HCT116 (cell line): Measurements from ENCODE around the gene DACT3. TPM values are rescaled to one million over a fixed set of nuclear protein-coding genes. Genes with fewer than 3 reads are reported as not detected.

Experiments
- ATAC-seq: fragments of 200-7000 bp; cut with Tn5 transposase; 2 replicates; pipeline ENCODE4 v1.9.1; 2020; ENCODE audit warnings: mild to moderate bottlenecking, moderate library complexity
- BruUV-seq: library from RNA; stranded (reverse); fragments of 400-500 nt; replicated peaks from 2 replicates; lab custom pipeline; 2021; lab: Mats Ljungman, UMichigan
- CTCF ChIA-PET: fragments of 300-600 bp; sonication (Branson Sonifier 250); formaldehyde crosslinking; loops from one replicate; lab custom pipeline; 2021; ENCODE audit warnings: antibody characterized with exemption; lab: Charles Lee
- POLR2A ChIA-PET: fragments of 300-600, 350-600 bp; sonication (Branson Sonifier 250); formaldehyde crosslinking; loops from one replicate; lab custom pipeline; 2021; ENCODE audit warnings: antibody characterized with exemption; lab: Charles Lee
- RAD21 ChIA-PET, 2 experiments: fragments of 300-600 bp; sonication (Branson Sonifier 250); formaldehyde crosslinking; loops; one replicate each; lab custom pipeline; 2023; ENCODE audit warnings: low total read pairs in 2 of 2; ENCODE audit not compliant: uncharacterized antibody in 2 of 2, unreplicated experiment in 2 of 2, low non-redundant PET in 1 of 2; lab: Charles Lee
- DNase-seq: peaks from one replicate; pipeline ENCODE4 v3.0.0-alpha.2; 2010; ENCODE audit warnings: low read depth, low spot score
- H2AFZ ChIP-seq: fragments of 200-600 bp; shearing (Covaris generic), sonication (generic); 2 replicates; pipeline ENCODE4 v1.6.1; 2017; ENCODE audit warnings: low read depth, mixed run types, mixed read lengths, antibody characterized with exemption, low read length; ENCODE audit not compliant: poor library complexity, severe bottlenecking
- H3K27ac ChIP-seq: 2 replicates; pipeline ENCODE4 v1.5.1; 2012; ENCODE audit warnings: low read depth, low read length
- H3K27me3 ChIP-seq: fragments of 200-600 bp; sonication (generic); 2 replicates; pipeline ENCODE4 v1.6.1; 2016; ENCODE audit warnings: mixed run types, low read length, mixed read lengths; ENCODE audit not compliant: insufficient read depth
- H3K36me3 ChIP-seq, 2 experiments: fragments of 200-500 bp in 1 of 2; fragments of 200-600 bp in 1 of 2; sonication (Bioruptor generic) in 1 of 2; sonication (generic) in 1 of 2; 2 replicates each; pipeline versions ENCODE4 v1.5.1 to v1.6.1; 2014 to 2016; ENCODE audit warnings: low read length in 2 of 2, inconsistent platforms in 1 of 2, mixed read lengths in 1 of 2, mixed run types in 1 of 2; ENCODE audit not compliant: insufficient read depth in 2 of 2, control insufficient read depth in 1 of 2
- H3K4me1 ChIP-seq, 2 experiments: fragments of 200-600 bp in 1 of 2; sonication (generic) in 1 of 2; 2 replicates each; pipeline versions ENCODE4 v1.5.1 to v1.6.1; 2012 to 2017; ENCODE audit warnings: low read length in 2 of 2, inconsistent platforms in 1 of 2, mild to moderate bottlenecking in 1 of 2, mixed read lengths in 1 of 2, mixed run types in 1 of 2, moderate library complexity in 1 of 2; ENCODE audit not compliant: insufficient read depth in 2 of 2, control insufficient read depth in 1 of 2
- H3K4me2 ChIP-seq: fragments of 200-600 bp; sonication (generic); 2 replicates; pipeline ENCODE4 v1.6.1; 2017; ENCODE audit warnings: mixed run types, low read length, mixed read lengths
- H3K4me3 ChIP-seq, 2 experiments: fragments of 200-600 bp in 1 of 2; sonication (generic) in 1 of 2; replicated peaks in 1 of 2; 2 replicates each; pipeline ENCODE4 v1.5.1; 2011 to 2016; ENCODE audit warnings: low read length in 2 of 2, control low read depth in 1 of 2, low read depth in 1 of 2, mild to moderate bottlenecking in 1 of 2, mixed read lengths in 1 of 2, mixed run types in 1 of 2
- H3K79me2 ChIP-seq: fragments of 200-600 bp; sonication (generic); 2 replicates; pipeline ENCODE4 v1.6.1; 2017; ENCODE audit warnings: mild to moderate bottlenecking, mixed run types, low read length, moderate library complexity, mixed read lengths; ENCODE audit not compliant: insufficient read depth
- H3K9ac ChIP-seq: fragments of 200-600 bp; sonication (generic); 2 replicates; pipeline ENCODE4 v1.6.1; 2016; ENCODE audit warnings: low read length, mixed read lengths
- H3K9me2 ChIP-seq: fragments of 200-600 bp; sonication (generic), shearing (Covaris generic); 2 replicates; pipeline ENCODE4 v1.6.1; 2017; ENCODE audit warnings: mixed run types, mild to moderate bottlenecking, moderate library complexity; ENCODE audit not compliant: insufficient read depth
- H3K9me3 ChIP-seq, 2 experiments: fragments of 200-500 bp in 1 of 2; fragments of 200-600 bp in 1 of 2; sonication (Bioruptor generic) in 1 of 2; sonication (generic) in 1 of 2; 2 replicates each; pipeline ENCODE4 v1.6.1; 2014 to 2017; ENCODE audit warnings: low read length in 2 of 2, mixed read lengths in 2 of 2, inconsistent platforms in 1 of 2, low read depth in 1 of 2, mild to moderate bottlenecking in 1 of 2, mixed run types in 1 of 2, moderate library complexity in 1 of 2; ENCODE audit not compliant: control insufficient read depth in 1 of 2, insufficient read depth in 1 of 2
- H4K20me1 ChIP-seq: fragments of 200-600 bp; sonication (generic), shearing (Covaris generic); 2 replicates; pipeline ENCODE4 v1.6.1; 2017; ENCODE audit warnings: mixed run types, mild to moderate bottlenecking, moderate library complexity; ENCODE audit not compliant: insufficient read depth
- ELF1 ChIP-seq: IDR thresholded peaks from 2 replicates; pipeline ENCODE4 v1.6.1; 2012; ENCODE audit warnings: low read depth, borderline replicate concordance
- EZH2 ChIP-seq: fragments of 200-600 bp; sonication (generic); IDR thresholded peaks from 2 replicates; pipeline ENCODE4 v1.6.1; 2017; ENCODE audit warnings: antibody characterized with exemption, mixed run types
- JUND ChIP-seq: IDR thresholded peaks from 2 replicates; pipeline ENCODE4 v1.6.1; 2012
- SIN3A ChIP-seq: IDR thresholded peaks from 2 replicates; pipeline ENCODE4 v1.6.1; 2012; ENCODE audit warnings: low read depth
- SP1 ChIP-seq: IDR thresholded peaks from 2 replicates; pipeline ENCODE4 v1.6.1; 2012; ENCODE audit warnings: low read depth
- ZFX ChIP-seq: fragments of 450-650 bp; IDR thresholded peaks from 2 replicates; pipeline ENCODE4 v1.6.1; 2017
- ZNF274 ChIP-seq: fragments of 200-500 bp; sonication (Bioruptor generic); IDR thresholded peaks from 2 replicates; pipeline ENCODE4 v1.6.1; 2014; ENCODE audit warnings: mild to moderate bottlenecking, low read depth, low read length, inconsistent platforms
- intact Hi-C: fragments of 100-400 bp; cut with micrococcal nuclease; formaldehyde crosslinking; loops from 2 replicates; pipeline ENCODE4 v1.10.0; 2022
- total RNA-seq: library from RNA; stranded (reverse); gene quantifications from one replicate; pipeline ENCODE4 v1.2.1, GENCODE V29; 2021; ENCODE audit not compliant: unreplicated experiment
- TF ChIP-seq, protein P1 (sequence below): IDR thresholded peaks from 2 replicates; pipeline ENCODE4 v1.6.1; 2012
- TF ChIP-seq, protein P2 (sequence below): IDR thresholded peaks from 2 replicates; pipeline ENCODE4 v1.6.1; 2012; ENCODE audit warnings: low read depth

The DACT3 gene
- total RNA-seq, 1 experiment from 2014 or later = 2.0 TPM

DNA sequence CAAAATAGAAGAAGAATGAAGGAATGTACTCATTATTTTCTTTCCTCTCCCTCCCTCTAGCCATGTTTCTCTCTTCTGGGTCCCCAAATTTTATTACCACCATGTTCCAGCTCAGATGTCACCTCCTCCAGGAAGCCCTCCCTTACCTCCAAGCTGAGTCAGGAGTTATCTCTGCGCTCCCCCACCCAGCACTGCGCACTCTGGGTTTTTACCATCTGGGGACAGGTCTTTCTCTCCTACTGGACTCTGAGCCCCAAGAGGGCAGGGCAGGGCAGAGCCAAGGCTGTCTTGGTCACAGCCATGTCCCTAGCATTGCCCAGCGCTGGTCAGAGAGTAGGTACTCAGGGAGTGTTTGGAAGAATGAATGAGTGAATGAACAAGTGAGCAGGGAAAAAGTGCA, 27.9 kb downstream of the DACT3 start:
- Histone ChIP-seq H3K36me3 (no peaks in the 10 kb centered on the region), H3K4me2 (peak overlapping the region; percentile 95), H3K4me3 (no peak overlapping the region), H3K79me2 (no peaks in the 10 kb centered on the region), H3K27ac (no peak overlapping the region), H3K9ac (0 out of 2 replicates have a peak overlapping the region, but pooled peaks have one; percentile 57), H2AFZ (no peak overlapping the region), H3K9me2 (no peaks in the 10 kb centered on the region), H4K20me1 (no peaks in the 10 kb centered on the region), H3K27me3 (no peaks in the 10 kb centered on the region), H3K4me1 (peaks cover 12 to 20% of the 10 kb centered on the region in 2 experiments; a peak in 3 of 4 replicates), H3K9me3 (no peaks in the 10 kb centered on the region)
- ChIA-PET POLR2A (interaction anchor here (0.6 kb wide), 1 partner anchor 875 kb away, joined by 3 read pairs; no protein-coding TSS in a partner anchor), CTCF (no interaction called here), RAD21 (no interaction called here)
- BruUV-seq = no TSS peak
- no peak for DNase-seq
- TF ChIP-seq SIN3A = no peak
- ATAC-seq = no peak
- intact Hi-C loops = no loop called here

- H3K27ac ChIP-seq = no peak overlapping the region
Observed at GRCh38 chr19:46631481-46631880, 29.5 kb downstream of the DACT3 start.

More at GRCh38 chr19:46631481-46631880, 29.5 kb downstream of the DACT3 start:
- Histone ChIP-seq H3K4me1 (peaks cover 12 to 16% of the 10 kb centered on the region in 2 experiments; a peak in 3 of 4 replicates), H3K9me3 (no peaks in the 10 kb centered on the region), H3K4me2 (no peak overlapping the region), H3K9ac (no peak overlapping the region), H3K4me3 (no peak overlapping the region), H3K36me3 (no peaks in the 10 kb centered on the region), H4K20me1 (no peaks in the 10 kb centered on the region), H3K79me2 (no peaks in the 10 kb centered on the region), H3K9me2 (no peaks in the 10 kb centered on the region), H3K27me3 (no peaks in the 10 kb centered on the region), H2AFZ (no peak overlapping the region)
- CTCF ChIA-PET = interaction anchor here (2.0 to 2.5 kb wide), 2 partner anchors 17 to 30 kb away, joined by 5 to 8 read pairs; partner anchors contain the start of gene DACT3
- POLR2A ChIA-PET = interaction anchor here (0.5 kb wide), 1 partner anchor 198 kb away, joined by 3 read pairs; no protein-coding TSS in a partner anchor
- RAD21 ChIA-PET = no interaction called here
- ATAC-seq (no peak), DNase-seq (no peak)
- TF ChIP-seq SP1 = no peak
- TF ChIP-seq, protein P1, sequence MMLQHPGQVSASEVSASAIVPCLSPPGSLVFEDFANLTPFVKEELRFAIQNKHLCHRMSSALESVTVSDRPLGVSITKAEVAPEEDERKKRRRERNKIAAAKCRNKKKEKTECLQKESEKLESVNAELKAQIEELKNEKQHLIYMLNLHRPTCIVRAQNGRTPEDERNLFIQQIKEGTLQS = no peak
- TF ChIP-seq EZH2 = no peak
- no peak for TF ChIP-seq ELF1
- TF ChIP-seq JUND = no peak
- TF ChIP-seq ZFX = no peak
- TF ChIP-seq, protein P2, sequence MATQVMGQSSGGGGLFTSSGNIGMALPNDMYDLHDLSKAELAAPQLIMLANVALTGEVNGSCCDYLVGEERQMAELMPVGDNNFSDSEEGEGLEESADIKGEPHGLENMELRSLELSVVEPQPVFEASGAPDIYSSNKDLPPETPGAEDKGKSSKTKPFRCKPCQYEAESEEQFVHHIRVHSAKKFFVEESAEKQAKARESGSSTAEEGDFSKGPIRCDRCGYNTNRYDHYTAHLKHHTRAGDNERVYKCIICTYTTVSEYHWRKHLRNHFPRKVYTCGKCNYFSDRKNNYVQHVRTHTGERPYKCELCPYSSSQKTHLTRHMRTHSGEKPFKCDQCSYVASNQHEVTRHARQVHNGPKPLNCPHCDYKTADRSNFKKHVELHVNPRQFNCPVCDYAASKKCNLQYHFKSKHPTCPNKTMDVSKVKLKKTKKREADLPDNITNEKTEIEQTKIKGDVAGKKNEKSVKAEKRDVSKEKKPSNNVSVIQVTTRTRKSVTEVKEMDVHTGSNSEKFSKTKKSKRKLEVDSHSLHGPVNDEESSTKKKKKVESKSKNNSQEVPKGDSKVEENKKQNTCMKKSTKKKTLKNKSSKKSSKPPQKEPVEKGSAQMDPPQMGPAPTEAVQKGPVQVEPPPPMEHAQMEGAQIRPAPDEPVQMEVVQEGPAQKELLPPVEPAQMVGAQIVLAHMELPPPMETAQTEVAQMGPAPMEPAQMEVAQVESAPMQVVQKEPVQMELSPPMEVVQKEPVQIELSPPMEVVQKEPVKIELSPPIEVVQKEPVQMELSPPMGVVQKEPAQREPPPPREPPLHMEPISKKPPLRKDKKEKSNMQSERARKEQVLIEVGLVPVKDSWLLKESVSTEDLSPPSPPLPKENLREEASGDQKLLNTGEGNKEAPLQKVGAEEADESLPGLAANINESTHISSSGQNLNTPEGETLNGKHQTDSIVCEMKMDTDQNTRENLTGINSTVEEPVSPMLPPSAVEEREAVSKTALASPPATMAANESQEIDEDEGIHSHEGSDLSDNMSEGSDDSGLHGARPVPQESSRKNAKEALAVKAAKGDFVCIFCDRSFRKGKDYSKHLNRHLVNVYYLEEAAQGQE = no peak
- TF ChIP-seq ZNF274 = no peak
- no TSS peak for BruUV-seq
- intact Hi-C loops = no loop called here
